GM20000 (cell line): ENCODE measurements around the gene RPUSD3.
A peak's percentile ranks its signal among the peaks of the same experiment; 100 is the strongest.

ENCODE experiments used
- DNase-seq: peaks from one replicate; pipeline ENCODE4 v3.0.0; 2012; ENCODE audit warnings: low spot score
- CTCF ChIP-seq: IDR thresholded peaks from 2 replicates; pipeline ENCODE4 v1.5.1; 2012; ENCODE audit warnings: mild to moderate bottlenecking, control low read depth; ENCODE audit errors: extremely low read depth, missing control alignments

The RPUSD3 gene

GRCh38 chr3:9810846-9811245 is 33.0 kb downstream of the RPUSD3 start:
- no peak for TF ChIP-seq CTCF
- DNase-seq = no peak

- DNase-seq = no peak
- TF ChIP-seq CTCF = no peak
Observed at GRCh38 chr3:9810433-9810770, 33.4 kb downstream of the RPUSD3 start.

- TF ChIP-seq CTCF = no peak
- DNase-seq = peak; percentile 77
Observed at GRCh38 chr3:9809615-9810432, 34.0 kb downstream of the RPUSD3 start, which contains the start of gene TTLL3. Gene TTLL3 (plus strand): TSS chr3:9810262. CDS start chr3:9810662, 400 bp downstream.

- no peak for TF ChIP-seq CTCF
- peak; percentile 58 for DNase-seq
Observed at GRCh38 chr3:9809239-9809614, 34.6 kb downstream of the RPUSD3 start.

GRCh38 chr3:9808345-9809037 is 35.3 kb downstream of the RPUSD3 start:
- peak; percentile 63 for DNase-seq
- no peak for TF ChIP-seq CTCF

- no peak for DNase-seq
- no peak for TF ChIP-seq CTCF
Observed at GRCh38 chr3:9807981-9808344, 35.8 kb downstream of the RPUSD3 start.

GRCh38 chr3:9806688-9807589 is 36.9 kb downstream of the RPUSD3 start:
- no peak for DNase-seq
- TF ChIP-seq CTCF = no peak
